IMR-90 (cell line): ENCODE data around the gene NSD2. TPM values are rescaled to one million over a fixed set of nuclear protein-coding genes. Genes with fewer than 3 reads are reported as not detected.

Source experiments
- ATAC-seq: fragments of 200-7000 bp; cut with Tn5 transposase; 2 replicates; pipeline ENCODE4 v1.9.1; 2020; ENCODE audit warnings: low read depth, mild to moderate bottlenecking, moderate library complexity
- BruUV-seq: library from RNA; stranded (reverse); fragments of 400-500 nt; replicated peaks from 2 replicates; lab custom pipeline; 2021; lab: Mats Ljungman, UMichigan
- CTCF ChIA-PET: fragments of 300-600 bp; formaldehyde crosslinking; extraction: SDS; loops from one replicate; lab custom pipeline; 2021; ENCODE audit warnings: antibody characterized with exemption; lab: Yijun Ruan, JAX
- POLR2A ChIA-PET: fragments of 300-600 bp; sonication (Branson Sonifier 250); formaldehyde crosslinking; loops from one replicate; lab custom pipeline; 2022; ENCODE audit warnings: antibody characterized with exemption; ENCODE audit not compliant: unreplicated experiment; lab: Charles Lee
- DNase-seq: peaks from one replicate; pipeline ENCODE4 v3.0.0; 2013
- H2AFZ ChIP-seq: replicated peaks from 2 replicates; pipeline ENCODE3; 2013; ENCODE audit warnings: low read length, mild to moderate bottlenecking; ENCODE audit not compliant: poor library complexity
- H2AK5ac ChIP-seq: 2 replicates; pipeline ENCODE4 v1.6.1; 2013; ENCODE audit warnings: low read depth, low read length, inconsistent platforms
- H2AK9ac ChIP-seq: replicated peaks from 2 replicates; pipeline ENCODE3; 2013; ENCODE audit warnings: mild to moderate bottlenecking, low read depth, low read length, moderate library complexity; ENCODE audit not compliant: poor library complexity
- H2BK120ac ChIP-seq: 2 replicates; pipeline ENCODE4 v1.6.1; 2013; ENCODE audit warnings: low read depth, low read length, inconsistent platforms
- H2BK15ac ChIP-seq: 3 replicates; pipeline ENCODE4 v1.6.1; 2013; ENCODE audit warnings: low read depth, low read length, inconsistent platforms
- H2BK20ac ChIP-seq: 2 replicates; pipeline ENCODE4 v1.6.1; 2013; ENCODE audit warnings: low read depth, mild to moderate bottlenecking, inconsistent platforms, low read length, moderate library complexity
- H2BK5ac ChIP-seq: 2 replicates; pipeline ENCODE4 v1.6.1; 2013; ENCODE audit warnings: mild to moderate bottlenecking, low read depth, low read length, inconsistent platforms; ENCODE audit not compliant: poor library complexity, severe bottlenecking
- H3K14ac ChIP-seq: replicated peaks from 2 replicates; pipeline ENCODE4 v1.6.1; 2013; ENCODE audit warnings: low read depth, low read length, inconsistent platforms
- H3K18ac ChIP-seq: 2 replicates; pipeline ENCODE4 v1.6.1; 2013; ENCODE audit warnings: low read depth, low read length, control low read depth
- H3K23ac ChIP-seq: 2 replicates; pipeline ENCODE4 v1.6.1; 2013; ENCODE audit warnings: low read depth, low read length, inconsistent platforms
- H3K27ac ChIP-seq: 2 replicates; pipeline ENCODE4 v1.5.1; 2013; ENCODE audit warnings: mild to moderate bottlenecking, control low read depth, low read length; ENCODE audit not compliant: insufficient read depth
- H3K27me3 ChIP-seq: 2 replicates; pipeline ENCODE4 v1.6.1; 2013; ENCODE audit warnings: low read length; ENCODE audit not compliant: control insufficient read depth, insufficient read depth
- H3K36me3 ChIP-seq: 2 replicates; pipeline ENCODE4 v1.6.1; 2013; ENCODE audit warnings: low read length, mixed read lengths; ENCODE audit not compliant: control insufficient read depth, insufficient read depth
- H3K4ac ChIP-seq: 2 replicates; pipeline ENCODE4 v1.6.1; 2013; ENCODE audit warnings: low read depth, low read length, inconsistent platforms
- H3K4me1 ChIP-seq: 2 replicates; pipeline ENCODE4 v1.6.1; 2013; ENCODE audit warnings: low read length, mixed read lengths; ENCODE audit not compliant: control insufficient read depth, insufficient read depth
- H3K4me2 ChIP-seq: 2 replicates; pipeline ENCODE4 v1.6.1; 2013; ENCODE audit warnings: low read depth, mild to moderate bottlenecking, control low read depth, low read length, moderate library complexity
- H3K4me3 ChIP-seq: 2 replicates; pipeline ENCODE4 v1.5.1; 2013; ENCODE audit warnings: low read depth, mild to moderate bottlenecking, control low read depth, low read length, moderate library complexity; ENCODE audit not compliant: insufficient read depth
- H3K56ac ChIP-seq: 2 replicates; pipeline ENCODE4 v1.6.1; 2013; ENCODE audit warnings: low read length, inconsistent platforms; ENCODE audit not compliant: insufficient read depth; ENCODE audit errors: extremely low read depth
- H3K79me1 ChIP-seq, 2 experiments: 2 replicates each; pipeline ENCODE4 v1.6.1; 2013; ENCODE audit warnings: low read length in 2 of 2, inconsistent platforms in 1 of 2, low read depth in 1 of 2
- H3K9ac ChIP-seq: 2 replicates; pipeline ENCODE4 v1.6.1; 2013; ENCODE audit warnings: low read depth, low read length, control low read depth
- H3K9me1 ChIP-seq: 2 replicates; pipeline ENCODE4 v1.6.1; 2013; ENCODE audit warnings: low read length, inconsistent platforms; ENCODE audit not compliant: insufficient read depth
- H3K9me3 ChIP-seq: 2 replicates; pipeline ENCODE4 v1.6.1; 2013; ENCODE audit warnings: low read length; ENCODE audit not compliant: control insufficient read depth, insufficient read depth
- H4K20me1 ChIP-seq: 2 replicates; pipeline ENCODE4 v1.6.1; 2013; ENCODE audit warnings: low read length, inconsistent platforms; ENCODE audit not compliant: insufficient read depth
- H4K5ac ChIP-seq: 2 replicates; pipeline ENCODE4 v1.6.1; 2013; ENCODE audit warnings: mild to moderate bottlenecking, low read depth, low read length, control low read depth
- H4K8ac ChIP-seq, 2 experiments: 2 replicates each; pipeline ENCODE4 v1.6.1; 2013; ENCODE audit warnings: low read depth in 2 of 2, low read length in 2 of 2, control low read depth in 1 of 2, inconsistent platforms in 1 of 2
- H4K91ac ChIP-seq: 2 replicates; pipeline ENCODE4 v1.6.1; 2013; ENCODE audit warnings: low read depth, low read length, inconsistent platforms; ENCODE audit not compliant: insufficient read depth
- BHLHE40 ChIP-seq: fragments of 150-350 bp; IDR thresholded peaks from 2 replicates; pipeline ENCODE4 v1.6.1; 2016; ENCODE audit warnings: mild to moderate bottlenecking, low read depth, low read length
- CHD1 ChIP-seq: IDR thresholded peaks from 2 replicates; pipeline ENCODE4 v1.6.1; 2012; ENCODE audit warnings: low read depth, low read length, improper control_type of control experiment
- FOS ChIP-seq: fragments of 150-350 bp; IDR thresholded peaks from 2 replicates; pipeline ENCODE4 v1.6.1; 2016; ENCODE audit warnings: low read depth, low read length
- MAFK ChIP-seq: IDR thresholded peaks from 2 replicates; pipeline ENCODE4 v1.6.1; 2012; ENCODE audit warnings: low read depth, low read length, improper control_type of control experiment
- MAZ ChIP-seq: IDR thresholded peaks from 2 replicates; pipeline ENCODE4 v1.6.1; 2012; ENCODE audit warnings: low read depth, mild to moderate bottlenecking, low read length, improper control_type of control experiment, moderate library complexity, borderline replicate concordance
- MXI1 ChIP-seq: IDR thresholded peaks from 2 replicates; pipeline ENCODE4 v1.6.1; 2012; ENCODE audit warnings: low read depth, mild to moderate bottlenecking, low read length, moderate library complexity, borderline replicate concordance
- NFE2L2 ChIP-seq: fragments of 150-350 bp; IDR thresholded peaks from 2 replicates; pipeline ENCODE4 v1.6.1; 2016; ENCODE audit warnings: low read depth, mild to moderate bottlenecking, low read length
- POLR2A ChIP-seq: IDR thresholded peaks from 2 replicates; pipeline ENCODE4 v1.6.1; 2012; ENCODE audit warnings: mild to moderate bottlenecking, low read depth, low read length
- RAD21 ChIP-seq: IDR thresholded peaks from 2 replicates; pipeline ENCODE4 v1.6.1; 2012; ENCODE audit warnings: low read length, improper control_type of control experiment
- RCOR1 ChIP-seq: IDR thresholded peaks from 2 replicates; pipeline ENCODE4 v1.6.1; 2012; ENCODE audit warnings: mild to moderate bottlenecking, low read length, improper control_type of control experiment; ENCODE audit not compliant: insufficient replicate concordance
- RFX5 ChIP-seq: IDR thresholded peaks from 2 replicates; pipeline ENCODE4 v1.8.0; 2012; ENCODE audit warnings: low read depth, mild to moderate bottlenecking, low read length, moderate library complexity
- SMC3 ChIP-seq: fragments of 150-350 bp; IDR thresholded peaks from 2 replicates; pipeline ENCODE4 v1.6.1; 2016; ENCODE audit warnings: low read depth, mild to moderate bottlenecking, antibody characterized with exemption, low read length, moderate library complexity
- WGBS, 2 experiments: methylation state at CpG; one replicate each; pipeline versions ENCODE4 v1.1.5 to v1.1.7; 2013; ENCODE audit warnings: missing lambda C conversion rate in 2 of 2; ENCODE audit not compliant: insufficient read length in 1 of 2; ENCODE audit errors: extremely low coverage in 2 of 2; 5-methylcytosine and 5-hydroxymethylcytosine counted together
- dilution Hi-C: fragments of 300-500 bp; cut with HindIII; formaldehyde crosslinking; loops from one replicate; pipeline ENCODE4 v1.14.3; 2018; ENCODE audit warnings: low sequenced_read_pairs; ENCODE audit not compliant: unreplicated experiment
- in situ Hi-C: fragments of 300-500 bp; cut with MboI; formaldehyde crosslinking; loops from 3 replicates; pipeline ENCODE4 v1.14.3; 2019; ENCODE audit warnings: low sequenced_read_pairs, inconsistent platforms, mixed read lengths
- intact Hi-C: fragments of 100-400 bp; cut with micrococcal nuclease; formaldehyde crosslinking; loops from 2 replicates; pipeline ENCODE4 v1.10.0; 2022
- polyA plus RNA-seq, 3 experiments: library from polyadenylated mRNA; depleted of rRNA; stranded (reverse); fragments of >200 nt; gene quantifications; 2 replicates each; pipeline ENCODE4 v1.2.3, GENCODE V29; 2012; ENCODE audit warnings: low replicate concordance in 1 of 3
- total RNA-seq: library from RNA; depleted of rRNA; stranded (reverse); fragments of >200 nt; gene quantifications from 2 replicates; pipeline ENCODE4 v1.2.3, GENCODE V29; 2012
- TF ChIP-seq, protein P1 (sequence below): fragments of 150-350 bp; IDR thresholded peaks from 2 replicates; pipeline ENCODE4 v1.6.1; 2016; ENCODE audit warnings: low read depth, mild to moderate bottlenecking, low read length, moderate library complexity, borderline replicate concordance
- TF ChIP-seq, protein P2 (sequence below): conservative IDR thresholded peaks from 2 replicates; pipeline ENCODE4 v1.5.1; 2012; ENCODE audit warnings: mild to moderate bottlenecking, low read depth, low read length, improper control_type of control experiment
- TF ChIP-seq, protein P3 (sequence below): fragments of 150-350 bp; IDR thresholded peaks from 2 replicates; pipeline ENCODE4 v1.6.1; 2017; ENCODE audit warnings: mild to moderate bottlenecking, antibody characterized with exemption, low read length, low read depth

The NSD2 gene
- total and polyA plus RNA-seq, 2 of the 4 experiments (the other 2 are of a cell fraction): 35.9 to 68.1 TPM

- no peaks in the 10 kb centered on the region for H3K4me1 ChIP-seq
- H2AK9ac ChIP-seq: no peak overlapping the region
- peaks cover 31 to 63% of the 10 kb centered on the region in 2 experiments for H3K79me1 ChIP-seq
- H3K23ac ChIP-seq: no peak overlapping the region
- peaks cover 7% of the 10 kb centered on the region; the same call in 1 of the 2 replicates for H3K9me1 ChIP-seq
- TF ChIP-seq MXI1 (no peak), CHD1 (no peak), MAFK (no peak), SMC3 (no peak), RFX5 (no peak), POLR2A (no peak), RAD21 (no peak), NFE2L2 (no peak), FOS (no peak), MAZ (no peak), RCOR1 (no peak), BHLHE40 (no peak)
- TF ChIP-seq, protein P1, sequence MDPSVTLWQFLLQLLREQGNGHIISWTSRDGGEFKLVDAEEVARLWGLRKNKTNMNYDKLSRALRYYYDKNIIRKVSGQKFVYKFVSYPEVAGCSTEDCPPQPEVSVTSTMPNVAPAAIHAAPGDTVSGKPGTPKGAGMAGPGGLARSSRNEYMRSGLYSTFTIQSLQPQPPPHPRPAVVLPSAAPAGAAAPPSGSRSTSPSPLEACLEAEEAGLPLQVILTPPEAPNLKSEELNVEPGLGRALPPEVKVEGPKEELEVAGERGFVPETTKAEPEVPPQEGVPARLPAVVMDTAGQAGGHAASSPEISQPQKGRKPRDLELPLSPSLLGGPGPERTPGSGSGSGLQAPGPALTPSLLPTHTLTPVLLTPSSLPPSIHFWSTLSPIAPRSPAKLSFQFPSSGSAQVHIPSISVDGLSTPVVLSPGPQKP: no peak
- TF ChIP-seq, protein P2, sequence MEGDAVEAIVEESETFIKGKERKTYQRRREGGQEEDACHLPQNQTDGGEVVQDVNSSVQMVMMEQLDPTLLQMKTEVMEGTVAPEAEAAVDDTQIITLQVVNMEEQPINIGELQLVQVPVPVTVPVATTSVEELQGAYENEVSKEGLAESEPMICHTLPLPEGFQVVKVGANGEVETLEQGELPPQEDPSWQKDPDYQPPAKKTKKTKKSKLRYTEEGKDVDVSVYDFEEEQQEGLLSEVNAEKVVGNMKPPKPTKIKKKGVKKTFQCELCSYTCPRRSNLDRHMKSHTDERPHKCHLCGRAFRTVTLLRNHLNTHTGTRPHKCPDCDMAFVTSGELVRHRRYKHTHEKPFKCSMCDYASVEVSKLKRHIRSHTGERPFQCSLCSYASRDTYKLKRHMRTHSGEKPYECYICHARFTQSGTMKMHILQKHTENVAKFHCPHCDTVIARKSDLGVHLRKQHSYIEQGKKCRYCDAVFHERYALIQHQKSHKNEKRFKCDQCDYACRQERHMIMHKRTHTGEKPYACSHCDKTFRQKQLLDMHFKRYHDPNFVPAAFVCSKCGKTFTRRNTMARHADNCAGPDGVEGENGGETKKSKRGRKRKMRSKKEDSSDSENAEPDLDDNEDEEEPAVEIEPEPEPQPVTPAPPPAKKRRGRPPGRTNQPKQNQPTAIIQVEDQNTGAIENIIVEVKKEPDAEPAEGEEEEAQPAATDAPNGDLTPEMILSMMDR: no peak
- TF ChIP-seq, protein P3, sequence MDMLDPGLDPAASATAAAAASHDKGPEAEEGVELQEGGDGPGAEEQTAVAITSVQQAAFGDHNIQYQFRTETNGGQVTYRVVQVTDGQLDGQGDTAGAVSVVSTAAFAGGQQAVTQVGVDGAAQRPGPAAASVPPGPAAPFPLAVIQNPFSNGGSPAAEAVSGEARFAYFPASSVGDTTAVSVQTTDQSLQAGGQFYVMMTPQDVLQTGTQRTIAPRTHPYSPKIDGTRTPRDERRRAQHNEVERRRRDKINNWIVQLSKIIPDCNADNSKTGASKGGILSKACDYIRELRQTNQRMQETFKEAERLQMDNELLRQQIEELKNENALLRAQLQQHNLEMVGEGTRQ: no peak
- DNase-seq: no peak
- H3K4me3 ChIP-seq: no peak overlapping the region
- dilution Hi-C loops: no loop called here
- no peak overlapping the region for H2BK15ac ChIP-seq
- 92% methylated on average over 7 of the region's 16 CpGs; no CpG with 5 or more reads in 1 of the 2 experiments for WGBS, 2 experiments
- BruUV-seq: no TSS peak
- ATAC-seq: no peak
- no peak overlapping the region for H2BK5ac ChIP-seq
- no peaks in the 10 kb centered on the region for H3K9me3 ChIP-seq
- no peak overlapping the region for H4K8ac ChIP-seq
- in situ Hi-C loops: no loop called here
- H3K27me3 ChIP-seq: no peaks in the 10 kb centered on the region
- no peak overlapping the region for H3K4ac ChIP-seq
- no peak overlapping the region for H3K14ac ChIP-seq
- no peaks in the 10 kb centered on the region; the same call in 1 of the 2 replicates for H4K20me1 ChIP-seq
- H3K4me2 ChIP-seq: no peak overlapping the region
- CTCF ChIA-PET: no interaction called here
- peaks cover 28% of the 10 kb centered on the region for H3K36me3 ChIP-seq
- H3K18ac ChIP-seq: no peak overlapping the region
- H2AK5ac ChIP-seq: no peak overlapping the region
- H3K27ac ChIP-seq: no peak overlapping the region
- H4K5ac ChIP-seq: no peak overlapping the region
- no peak overlapping the region for H2AFZ ChIP-seq
- no peak overlapping the region for H3K9ac ChIP-seq
- no peak overlapping the region for H2BK20ac ChIP-seq
- no peak overlapping the region for H3K56ac ChIP-seq
- no peak overlapping the region for H2BK120ac ChIP-seq
- POLR2A ChIA-PET: no interaction called here
- H4K91ac ChIP-seq: no peak overlapping the region
- intact Hi-C loops: no loop called here
Measured at GRCh38 chr4:1948232-1948631, 77.0 kb downstream of the NSD2 start.
